Esophagus squamous epithelium (tissue), 5 donors: ENCODE results near the gene CASS4. TPM values are rescaled to one million over a fixed set of nuclear protein-coding genes. Genes with fewer than 3 reads are reported as not detected.

Experiments
- DNase-seq: peaks from one replicate; lab custom pipeline; 2025; lab: John Stamatoyannopoulos, UW
- H3K27ac ChIP-seq, 4 donors: fragments of 200-600 bp; sonication (generic); one replicate each; pipeline ENCODE4 v1.5.1; 2016 to 2019; ENCODE audit warnings: mild to moderate bottlenecking in 1 of 4
- H3K27me3 ChIP-seq, 4 donors: fragments of 200-600 bp; sonication (generic); 1 replicate in 3 of 4; 2 replicates in 1 of 4; pipeline versions ENCODE4 v1.5.1 to v1.6.0; 2017 to 2021; ENCODE audit warnings: antibody characterized with exemption in 1 of 4
- H3K36me3 ChIP-seq, 3 donors: fragments of 200-600 bp; sonication (generic); one replicate each; pipeline ENCODE4 v1.5.1; 2016 to 2019
- H3K4me1 ChIP-seq, 3 donors: fragments of 200-600 bp; sonication (generic); one replicate each; pipeline ENCODE4 v1.5.1; 2017 to 2019
- H3K4me3 ChIP-seq, 4 donors: fragments of 200-600 bp; sonication (generic); 1 replicate in 3 of 4; 2 replicates in 1 of 4; pipeline ENCODE4 v1.5.1; 2016 to 2019; ENCODE audit warnings: mild to moderate bottlenecking in 2 of 4, moderate library complexity in 1 of 4
- H3K9me3 ChIP-seq, 3 donors: fragments of 200-600 bp; sonication (generic); one replicate each; pipeline ENCODE4 v1.5.1; 2016 to 2019
- POLR2A ChIP-seq, 4 donors: fragments of 450-650 bp; IDR thresholded peaks; one replicate each; pipeline ENCODE4 v1.6.1; 2017; ENCODE audit warnings: antibody characterized with exemption in 4 of 4, mild to moderate bottlenecking in 4 of 4, moderate library complexity in 3 of 4
- WGBS, 2 donors: methylation state at CpG; one replicate each; pipeline ENCODE4 v1.1.5; 2018; 5-methylcytosine and 5-hydroxymethylcytosine counted together
- intact Hi-C: fragments of 100-400 bp; cut with DNase I; formaldehyde crosslinking; loops from one replicate; pipeline ENCODE4 v1.15.0; 2022
- total RNA-seq, 4 donors: library from RNA; depleted of rRNA; stranded (reverse); fragments of >200 nt; gene quantifications; one replicate each; pipeline ENCODE4 v1.1.0, GENCODE V29; 2016
- TF ChIP-seq, protein P1 (sequence below), 6 experiments: fragments of 450-650 bp in 4 of 6; fragments of 200-600 bp in 2 of 6; sonication (generic) in 2 of 6; IDR thresholded peaks; one replicate each; pipeline ENCODE4 v1.5.1; 2016 to 2019; ENCODE audit warnings: antibody characterized with exemption in 6 of 6, mild to moderate bottlenecking in 4 of 6, moderate library complexity in 4 of 6
- donor health status: DM: yes; HTN: yes; CAD: no.

CASS4 gene
- total RNA-seq, 4 donors from 2014 or later: 0.22 to 1.3 (median 0.63) TPM

DNA sequence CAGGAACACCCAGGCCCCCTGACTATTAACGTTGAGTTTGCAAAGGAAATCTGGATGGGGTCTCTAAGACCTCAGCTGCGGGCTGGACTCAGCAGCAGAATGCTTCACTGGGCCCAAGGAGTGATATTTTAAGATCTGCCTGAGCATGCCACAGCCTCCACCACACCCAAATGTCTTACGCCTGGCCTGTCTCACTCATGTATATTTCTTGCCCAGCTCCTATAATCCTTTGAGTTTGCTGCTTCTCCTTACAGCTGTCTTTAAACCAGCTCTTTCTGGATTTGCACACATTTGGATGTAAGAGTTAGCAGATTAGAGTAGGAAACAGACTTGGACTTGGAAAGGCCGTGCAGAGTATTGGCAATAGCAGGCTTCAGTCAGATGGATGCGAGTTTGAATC, 16.4 kb downstream of the CASS4 start:
- no peak for DNase-seq
- H3K4me3 ChIP-seq: no peak overlapping the region
- no peaks in the 10 kb centered on the region for H3K36me3 ChIP-seq
- intact Hi-C loops: no loop called here
- no peaks in the 10 kb centered on the region for H3K9me3 ChIP-seq
- H3K27ac ChIP-seq: peak overlapping the region in 1 of 4 donors; percentile 5
- peaks cover 8 to 19% (median 17%) of the 10 kb centered on the region in 3 donors for H3K4me1 ChIP-seq
- no peaks in the 10 kb centered on the region for H3K27me3 ChIP-seq
- TF ChIP-seq POLR2A (IDR thresholded peaks at IDR 0.05): no peak
- TF ChIP-seq, protein P1, sequence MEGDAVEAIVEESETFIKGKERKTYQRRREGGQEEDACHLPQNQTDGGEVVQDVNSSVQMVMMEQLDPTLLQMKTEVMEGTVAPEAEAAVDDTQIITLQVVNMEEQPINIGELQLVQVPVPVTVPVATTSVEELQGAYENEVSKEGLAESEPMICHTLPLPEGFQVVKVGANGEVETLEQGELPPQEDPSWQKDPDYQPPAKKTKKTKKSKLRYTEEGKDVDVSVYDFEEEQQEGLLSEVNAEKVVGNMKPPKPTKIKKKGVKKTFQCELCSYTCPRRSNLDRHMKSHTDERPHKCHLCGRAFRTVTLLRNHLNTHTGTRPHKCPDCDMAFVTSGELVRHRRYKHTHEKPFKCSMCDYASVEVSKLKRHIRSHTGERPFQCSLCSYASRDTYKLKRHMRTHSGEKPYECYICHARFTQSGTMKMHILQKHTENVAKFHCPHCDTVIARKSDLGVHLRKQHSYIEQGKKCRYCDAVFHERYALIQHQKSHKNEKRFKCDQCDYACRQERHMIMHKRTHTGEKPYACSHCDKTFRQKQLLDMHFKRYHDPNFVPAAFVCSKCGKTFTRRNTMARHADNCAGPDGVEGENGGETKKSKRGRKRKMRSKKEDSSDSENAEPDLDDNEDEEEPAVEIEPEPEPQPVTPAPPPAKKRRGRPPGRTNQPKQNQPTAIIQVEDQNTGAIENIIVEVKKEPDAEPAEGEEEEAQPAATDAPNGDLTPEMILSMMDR (IDR thresholded peaks at IDR 0.05): no peak
- 51 to 53% methylated on average over 3 to 5 of the region's 5 CpGs for WGBS, 2 donors

- Histone ChIP-seq H3K27me3 (no peaks in the 10 kb centered on the region), H3K4me3 (no peak overlapping the region), H3K27ac (peak overlapping the region in 1 of 4 donors; percentile 5), H3K9me3 (no peaks in the 10 kb centered on the region), H3K4me1 (peaks cover 8 to 23% (median 22%) of the 10 kb centered on the region in 3 donors), H3K36me3 (no peaks in the 10 kb centered on the region)
- intact Hi-C loops: no loop called here
- 49 to 54% methylated on average over 8 of the region's 8 CpGs for WGBS, 2 donors
- DNase-seq: no peak
- no peak for TF ChIP-seq POLR2A (IDR thresholded peaks at IDR 0.05)
- TF ChIP-seq, protein P1 (IDR thresholded peaks at IDR 0.05): no peak
Measured at GRCh38 chr20:56428881-56429280, 16.8 kb downstream of the CASS4 start.

GRCh38 chr20:56429502-56429901, 17.4 kb downstream of the CASS4 start:
- Histone ChIP-seq H3K27me3 (no peaks in the 10 kb centered on the region), H3K9me3 (no peaks in the 10 kb centered on the region), H3K27ac (no peak overlapping the region), H3K4me1 (peaks cover 8 to 26% (median 25%) of the 10 kb centered on the region in 3 donors), H3K4me3 (no peak overlapping the region), H3K36me3 (no peaks in the 10 kb centered on the region)
- TF ChIP-seq, protein P1 (IDR thresholded peaks at IDR 0.05): no peak
- no peak for TF ChIP-seq POLR2A (IDR thresholded peaks at IDR 0.05)
- 56% methylated on average over 6 of the region's 6 CpGs for WGBS, 2 donors
- no peak for DNase-seq
- intact Hi-C loops: no loop called here

- Histone ChIP-seq H3K4me3 (no peak overlapping the region), H3K27me3 (no peaks in the 10 kb centered on the region), H3K27ac (no peak overlapping the region), H3K9me3 (no peaks in the 10 kb centered on the region), H3K4me1 (peaks cover 8 to 26% (median 25%) of the 10 kb centered on the region in 3 donors), H3K36me3 (no peaks in the 10 kb centered on the region)
- intact Hi-C loops: no loop called here
- no peak for TF ChIP-seq POLR2A (IDR thresholded peaks at IDR 0.05)
- TF ChIP-seq, protein P1 (IDR thresholded peaks at IDR 0.05): no peak
- 46 to 57% methylated on average over 4 of the region's 4 CpGs for WGBS, 2 donors
- DNase-seq: no peak
Measured at GRCh38 chr20:56429941-56430340, 17.9 kb downstream of the CASS4 start.

- intact Hi-C loops: no loop called here
- WGBS, 2 donors: 44 to 65% methylated on average over 3 to 4 of the region's 4 CpGs
- DNase-seq: no peak
- Histone ChIP-seq H3K36me3 (no peaks in the 10 kb centered on the region), H3K4me1 (peaks cover 8 to 26% (median 25%) of the 10 kb centered on the region in 3 donors), H3K4me3 (no peak overlapping the region), H3K9me3 (no peaks in the 10 kb centered on the region), H3K27ac (no peak overlapping the region), H3K27me3 (no peaks in the 10 kb centered on the region)
- TF ChIP-seq, protein P1 (IDR thresholded peaks at IDR 0.05): no peak
- TF ChIP-seq POLR2A (IDR thresholded peaks at IDR 0.05): no peak
Measured at GRCh38 chr20:56430461-56430860, 18.4 kb downstream of the CASS4 start.
